AG09319 (cell line): ENCODE results near the gene MORN1.
"Not testable (repeated sequence)": the region's sequence is repeated elsewhere in the genome, so short reads cannot be mapped to it uniquely, and the experiment has no call there.

Experiments used
- DNase-seq: peaks from one replicate; pipeline ENCODE4 v3.0.0-alpha.2; 2010; ENCODE audit warnings: low read depth; ENCODE audit errors: extremely low read depth
- TF ChIP-seq, protein P1 (sequence below): IDR thresholded peaks from 2 replicates; pipeline ENCODE4 v1.5.1; 2011; ENCODE audit warnings: low read depth, mild to moderate bottlenecking, inconsistent platforms, low read length, moderate library complexity

Gene MORN1

DNA sequence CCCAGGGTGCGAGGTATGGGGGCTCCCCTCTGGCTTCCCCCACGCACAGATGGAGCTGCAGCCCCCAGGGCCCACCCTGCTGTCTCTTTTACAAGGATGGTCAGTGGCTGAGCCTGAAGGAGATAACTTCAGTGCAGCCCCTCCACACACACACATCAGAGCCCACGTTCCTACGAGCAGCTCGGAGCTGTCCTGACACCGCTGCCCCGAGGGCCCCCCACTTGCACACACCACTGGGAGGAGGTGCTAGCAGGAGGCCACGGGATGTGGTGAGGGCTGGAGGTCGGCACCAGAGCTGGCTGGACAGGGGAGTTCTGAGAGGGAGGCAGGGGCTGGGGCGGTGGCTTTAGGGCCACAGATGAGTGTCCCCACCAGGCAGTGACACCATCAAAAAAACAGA, 53.9 kb downstream of the MORN1 start:
- TF ChIP-seq, protein P1, sequence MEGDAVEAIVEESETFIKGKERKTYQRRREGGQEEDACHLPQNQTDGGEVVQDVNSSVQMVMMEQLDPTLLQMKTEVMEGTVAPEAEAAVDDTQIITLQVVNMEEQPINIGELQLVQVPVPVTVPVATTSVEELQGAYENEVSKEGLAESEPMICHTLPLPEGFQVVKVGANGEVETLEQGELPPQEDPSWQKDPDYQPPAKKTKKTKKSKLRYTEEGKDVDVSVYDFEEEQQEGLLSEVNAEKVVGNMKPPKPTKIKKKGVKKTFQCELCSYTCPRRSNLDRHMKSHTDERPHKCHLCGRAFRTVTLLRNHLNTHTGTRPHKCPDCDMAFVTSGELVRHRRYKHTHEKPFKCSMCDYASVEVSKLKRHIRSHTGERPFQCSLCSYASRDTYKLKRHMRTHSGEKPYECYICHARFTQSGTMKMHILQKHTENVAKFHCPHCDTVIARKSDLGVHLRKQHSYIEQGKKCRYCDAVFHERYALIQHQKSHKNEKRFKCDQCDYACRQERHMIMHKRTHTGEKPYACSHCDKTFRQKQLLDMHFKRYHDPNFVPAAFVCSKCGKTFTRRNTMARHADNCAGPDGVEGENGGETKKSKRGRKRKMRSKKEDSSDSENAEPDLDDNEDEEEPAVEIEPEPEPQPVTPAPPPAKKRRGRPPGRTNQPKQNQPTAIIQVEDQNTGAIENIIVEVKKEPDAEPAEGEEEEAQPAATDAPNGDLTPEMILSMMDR = no peak
- DNase-seq = no peak

DNA sequence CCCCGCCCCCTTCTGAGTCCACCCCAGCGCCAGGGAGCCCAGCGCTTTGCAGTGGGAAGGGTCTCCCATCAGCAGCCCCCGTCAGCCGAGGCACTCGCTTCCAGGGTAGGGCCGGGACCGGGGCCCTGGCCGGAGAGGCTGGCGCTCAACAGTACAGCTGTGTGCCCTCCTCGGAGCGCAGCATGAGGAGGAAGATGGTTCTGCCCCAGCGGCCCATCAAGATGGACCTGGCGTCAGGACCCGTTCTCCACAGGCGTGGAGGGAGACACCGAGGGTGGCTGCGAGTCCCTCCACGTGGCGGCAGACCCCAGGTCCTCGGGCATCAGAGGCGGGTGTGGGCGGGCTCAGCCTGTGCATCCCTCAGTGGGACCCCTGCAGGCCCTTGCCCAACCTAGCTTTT, 54.3 kb downstream of the MORN1 start:
- DNase-seq = no peak
- TF ChIP-seq, protein P1 = no peak

DNA sequence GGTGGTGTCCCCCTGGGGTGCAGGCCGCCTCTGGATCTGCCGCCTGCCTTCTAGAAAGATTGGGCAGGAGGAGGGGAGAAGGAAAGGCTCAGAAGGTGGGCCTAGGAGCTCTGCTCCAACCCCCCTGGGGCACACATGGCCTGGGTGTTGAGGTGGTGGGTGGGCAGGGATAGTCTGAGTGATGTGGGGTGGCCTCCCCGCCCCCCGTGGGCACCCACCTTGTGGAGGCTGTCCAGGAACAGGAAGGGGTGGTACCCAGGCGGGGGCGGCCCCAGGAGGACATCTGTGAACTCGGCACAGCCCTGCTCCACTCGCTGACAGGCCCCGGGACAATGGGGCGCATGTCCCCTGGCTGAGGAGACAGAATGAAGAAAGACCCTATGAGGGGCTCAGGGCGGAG, 54.9 kb downstream of the MORN1 start:
- TF ChIP-seq, protein P1 = no peak
- no peak for DNase-seq

DNA sequence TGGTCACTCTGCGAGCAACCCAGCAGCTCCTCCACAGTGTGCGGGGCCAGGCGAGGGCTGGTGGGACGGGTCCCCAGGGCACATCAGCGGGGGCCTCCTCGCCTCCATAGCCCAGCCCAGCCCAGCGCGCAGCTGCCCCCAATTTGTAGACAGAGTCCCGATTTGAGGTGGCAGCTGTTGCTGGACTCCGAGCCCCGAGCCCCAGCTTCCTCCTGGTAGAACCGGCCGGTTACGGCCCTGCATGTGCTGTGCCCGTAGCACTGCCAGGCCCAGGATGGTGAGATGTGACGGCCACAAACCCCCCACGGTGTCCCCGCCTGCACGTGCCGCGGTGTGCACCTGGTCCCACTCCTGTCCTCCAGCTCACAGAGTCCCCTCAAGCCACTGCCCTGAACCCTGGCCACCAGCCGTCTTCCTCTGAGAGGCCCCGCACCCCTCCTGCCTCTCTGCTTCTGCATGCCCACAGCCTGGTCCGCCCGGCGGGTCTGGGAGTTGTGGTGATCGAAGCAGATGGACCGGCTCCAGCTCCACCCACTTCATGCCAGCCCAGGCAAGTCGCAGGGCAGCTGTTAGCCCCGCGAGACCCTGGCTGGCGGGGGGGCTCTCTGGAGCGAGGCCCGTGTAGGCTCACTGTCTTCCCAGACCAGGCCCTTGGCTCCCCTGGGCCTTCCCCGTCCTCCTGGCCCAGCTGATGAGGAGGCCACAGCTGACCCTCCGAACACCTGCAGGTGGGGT, 55.5 kb downstream of the MORN1 start:
- no peak for DNase-seq
- TF ChIP-seq, protein P1 = no peak

DNA sequence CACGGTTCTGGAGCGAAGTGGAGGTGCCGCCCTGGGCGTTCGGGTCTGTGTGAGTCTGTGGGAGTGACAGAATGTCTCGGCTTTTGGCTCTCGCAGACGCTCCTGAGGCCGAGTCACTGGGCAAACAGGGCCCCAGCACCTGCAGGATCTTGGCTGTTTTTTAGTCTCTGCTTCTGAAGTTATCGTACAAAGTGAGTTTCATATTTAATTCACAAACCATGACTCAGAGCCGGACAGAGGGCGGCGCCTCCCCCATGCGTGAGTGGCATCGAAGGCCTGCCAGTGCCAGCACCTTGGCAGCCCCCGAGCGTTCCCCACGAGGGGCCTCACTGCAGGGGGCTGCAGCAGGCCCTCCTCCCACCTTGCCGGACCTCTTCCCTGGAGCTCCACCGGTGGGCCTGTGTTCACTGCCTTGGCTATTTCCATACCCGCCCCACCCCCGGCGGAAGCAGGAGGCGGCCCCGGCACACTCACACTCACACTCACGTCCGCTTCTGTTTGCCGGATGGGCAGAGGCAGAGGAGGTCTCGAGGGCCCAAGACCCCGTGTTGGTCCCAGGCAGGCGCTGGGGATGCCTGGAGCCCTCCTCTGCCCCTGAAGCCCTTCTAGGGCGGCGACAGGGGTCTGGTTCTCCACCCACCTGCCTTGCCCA, 56.3 kb downstream of the MORN1 start:
- TF ChIP-seq, protein P1 = no peak
- DNase-seq = no peak

DNA sequence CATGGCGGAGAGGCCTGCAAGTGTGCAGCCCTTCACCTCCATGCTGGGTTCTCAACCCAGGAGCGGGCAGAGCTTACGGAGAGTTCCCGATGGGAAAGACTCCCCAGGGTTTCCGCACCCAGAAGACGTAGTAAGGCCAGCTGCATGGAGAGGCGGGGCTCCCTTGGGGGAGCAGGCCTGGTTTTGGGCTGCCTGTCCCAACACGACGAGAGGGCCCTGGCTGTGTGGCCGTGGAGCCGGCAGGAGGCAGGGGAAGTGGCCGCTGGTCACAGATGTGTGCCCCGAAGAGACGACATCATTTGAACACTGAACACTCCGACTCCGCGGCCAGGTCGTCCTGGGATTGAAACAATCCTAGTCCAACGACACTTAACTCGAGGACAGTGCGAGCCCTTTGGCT, 57.0 kb downstream of the MORN1 start:
- TF ChIP-seq, protein P1 = no peak
- DNase-seq = no peak

DNA sequence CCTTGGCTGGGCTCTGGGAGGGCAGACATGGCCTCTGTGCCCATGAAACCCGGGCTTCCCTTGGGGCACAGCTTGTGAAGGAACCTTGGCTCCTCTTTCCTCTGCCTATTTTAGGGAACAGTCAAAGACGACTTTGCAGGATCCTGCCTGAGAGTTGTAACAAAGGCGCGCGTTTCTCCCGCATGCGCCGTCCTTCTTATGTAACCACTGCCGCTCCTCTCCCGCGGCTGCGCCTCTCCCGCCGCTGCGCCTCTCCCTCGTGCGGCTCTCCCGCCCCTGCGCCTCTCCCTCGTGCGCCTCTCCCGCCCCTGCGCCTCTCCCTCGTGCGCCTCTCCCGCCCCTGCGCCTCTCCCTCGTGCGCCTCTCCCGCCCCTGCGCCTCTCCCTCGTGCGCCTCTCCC, 59.8 kb downstream of the MORN1 start:
- DNase-seq = not testable (repeated sequence)

DNA sequence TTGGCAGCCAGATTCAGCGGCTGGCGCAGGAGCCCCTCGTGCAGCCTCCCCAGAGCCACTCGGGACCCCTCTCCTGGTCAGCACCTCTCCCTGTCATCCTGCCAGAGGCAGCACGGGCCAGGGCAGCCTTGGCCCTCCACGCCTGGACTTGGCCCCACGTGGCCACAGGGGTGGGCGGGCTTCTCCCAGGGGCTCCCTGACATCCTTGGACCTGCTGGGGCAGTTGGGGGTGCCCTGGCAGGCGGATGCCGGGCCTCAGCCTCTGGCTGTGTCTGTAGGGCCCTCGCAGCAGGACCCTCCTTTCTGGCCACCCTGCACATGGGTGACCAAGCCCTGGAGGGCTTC, 60.2 kb downstream of the MORN1 start:
- no peak for DNase-seq
- TF ChIP-seq, protein P1 = no peak
